Mesothelial cell of epicardium (in vitro differentiated cells): ENCODE data around the gene SCAPER. TPM values are rescaled to one million over a fixed set of nuclear protein-coding genes. Genes with fewer than 3 reads are reported as not detected.

Source experiments
- DNase-seq, 2 experiments: peaks; one replicate each; pipeline ENCODE4 v3.0.0; 2021; ENCODE audit warnings: low spot score in 2 of 2; ENCODE audit not compliant: unreplicated experiment in 2 of 2
- H3K27ac Mint-ChIP-seq: 2 replicates; pipeline ENCODE4 v1.8.0; 2021; ENCODE audit warnings: mixed read lengths
- H3K27me3 Mint-ChIP-seq: 2 replicates; pipeline ENCODE4 v1.8.0; 2021; ENCODE audit warnings: low read depth, mixed read lengths
- H3K36me3 Mint-ChIP-seq: 2 replicates; pipeline ENCODE4 v1.8.0; 2021; ENCODE audit warnings: mixed read lengths
- H3K4me1 Mint-ChIP-seq: 2 replicates; pipeline ENCODE4 v1.8.0; 2021; ENCODE audit warnings: mixed read lengths
- H3K4me3 Mint-ChIP-seq: 2 replicates; pipeline ENCODE4 v1.8.0; 2021; ENCODE audit warnings: mild to moderate bottlenecking, moderate library complexity, mixed read lengths
- H3K9me3 Mint-ChIP-seq: 2 replicates; pipeline ENCODE4 v1.8.0; 2021; ENCODE audit warnings: mixed read lengths
- total RNA-seq: library from RNA; stranded (reverse); gene quantifications from 3 replicates; pipeline ENCODE4 v1.2.1, GENCODE V29; 2021
- TF ChIP-seq, protein P1 (sequence below): fragments of 200-600 bp; sonication (generic); IDR thresholded peaks from one replicate; pipeline ENCODE4 v1.5.0; 2021; ENCODE audit warnings: antibody characterized with exemption; ENCODE audit not compliant: unreplicated experiment

Gene SCAPER
- total RNA-seq, 1 donor from 2014 or later: 35.9 TPM

DNA sequence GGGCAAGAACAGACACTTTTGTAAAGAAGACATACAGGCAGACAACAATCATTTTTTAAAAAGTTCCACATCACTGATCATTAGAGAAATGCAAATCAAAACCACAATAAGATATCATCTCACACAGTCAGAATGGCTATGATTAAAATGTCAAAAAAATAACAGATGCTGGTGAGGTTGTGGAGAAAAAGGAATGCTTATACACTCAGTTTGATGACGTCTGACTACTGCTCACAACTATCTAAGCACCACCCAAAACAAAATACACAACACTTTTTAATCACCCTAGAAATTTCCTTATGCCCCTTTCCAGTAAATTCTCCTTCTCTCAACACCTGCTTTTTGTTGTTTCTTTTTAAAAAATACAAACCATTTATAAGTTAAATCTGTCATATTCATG lies 339.8 kb downstream of the SCAPER start:
- TF ChIP-seq, protein P1, sequence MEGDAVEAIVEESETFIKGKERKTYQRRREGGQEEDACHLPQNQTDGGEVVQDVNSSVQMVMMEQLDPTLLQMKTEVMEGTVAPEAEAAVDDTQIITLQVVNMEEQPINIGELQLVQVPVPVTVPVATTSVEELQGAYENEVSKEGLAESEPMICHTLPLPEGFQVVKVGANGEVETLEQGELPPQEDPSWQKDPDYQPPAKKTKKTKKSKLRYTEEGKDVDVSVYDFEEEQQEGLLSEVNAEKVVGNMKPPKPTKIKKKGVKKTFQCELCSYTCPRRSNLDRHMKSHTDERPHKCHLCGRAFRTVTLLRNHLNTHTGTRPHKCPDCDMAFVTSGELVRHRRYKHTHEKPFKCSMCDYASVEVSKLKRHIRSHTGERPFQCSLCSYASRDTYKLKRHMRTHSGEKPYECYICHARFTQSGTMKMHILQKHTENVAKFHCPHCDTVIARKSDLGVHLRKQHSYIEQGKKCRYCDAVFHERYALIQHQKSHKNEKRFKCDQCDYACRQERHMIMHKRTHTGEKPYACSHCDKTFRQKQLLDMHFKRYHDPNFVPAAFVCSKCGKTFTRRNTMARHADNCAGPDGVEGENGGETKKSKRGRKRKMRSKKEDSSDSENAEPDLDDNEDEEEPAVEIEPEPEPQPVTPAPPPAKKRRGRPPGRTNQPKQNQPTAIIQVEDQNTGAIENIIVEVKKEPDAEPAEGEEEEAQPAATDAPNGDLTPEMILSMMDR: no peak
- DNase-seq: no peak
- peaks cover 27% of the 10 kb centered on the region for H3K9me3 Mint-ChIP-seq
- no peak overlapping the region for H3K27ac Mint-ChIP-seq
- no peaks in the 10 kb centered on the region for H3K4me1 Mint-ChIP-seq
- H3K36me3 Mint-ChIP-seq: peaks cover 16% of the 10 kb centered on the region
- no peak overlapping the region for H3K4me3 Mint-ChIP-seq
- no peaks in the 10 kb centered on the region for H3K27me3 Mint-ChIP-seq

DNA sequence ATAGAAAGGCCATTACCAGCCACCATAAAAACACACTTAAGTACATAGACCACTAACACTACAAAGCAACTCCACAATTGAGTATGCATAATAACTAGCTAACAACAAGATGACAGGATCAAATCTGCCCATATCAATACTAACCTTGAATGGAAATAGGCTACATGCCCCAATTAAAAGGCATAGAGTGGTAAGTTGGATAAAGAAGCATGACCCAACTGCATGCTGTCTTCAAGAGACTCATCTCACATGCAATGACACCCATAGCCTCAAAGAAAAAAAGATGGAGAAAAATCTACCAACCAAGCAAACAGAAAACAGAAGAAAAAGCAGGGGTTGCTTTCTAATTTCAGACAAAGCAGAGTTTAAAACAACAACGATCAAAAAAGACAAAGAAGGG lies 349.9 kb downstream of the SCAPER start:
- no peak overlapping the region for H3K27ac Mint-ChIP-seq
- peaks cover 31% of the 10 kb centered on the region for H3K9me3 Mint-ChIP-seq
- H3K4me3 Mint-ChIP-seq: no peak overlapping the region
- H3K4me1 Mint-ChIP-seq: no peaks in the 10 kb centered on the region
- no peaks in the 10 kb centered on the region for H3K27me3 Mint-ChIP-seq
- H3K36me3 Mint-ChIP-seq: peaks cover 11% of the 10 kb centered on the region
- TF ChIP-seq, protein P1: no peak
- DNase-seq: no peak

DNA sequence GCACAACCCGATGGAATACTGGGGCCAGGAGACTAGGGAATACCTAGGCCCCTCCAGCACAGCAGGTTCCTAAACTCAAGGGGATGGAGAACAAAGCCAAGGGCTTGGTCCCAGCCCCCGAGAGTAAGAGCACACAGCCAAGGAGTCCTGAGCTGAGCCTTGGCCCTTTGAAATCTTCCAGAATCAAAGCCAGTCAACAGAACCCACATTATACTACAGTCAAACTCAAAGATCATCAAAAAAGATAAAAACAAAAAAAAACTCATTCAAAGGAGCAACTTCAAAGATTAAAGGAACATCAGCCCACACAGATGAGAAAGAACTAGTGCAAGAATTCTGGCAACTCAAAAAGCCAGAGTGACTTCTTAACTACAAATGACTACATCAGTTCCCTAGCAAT lies 351.6 kb downstream of the SCAPER start:
- no peak overlapping the region for H3K4me3 Mint-ChIP-seq
- H3K9me3 Mint-ChIP-seq: peaks cover 40% of the 10 kb centered on the region
- TF ChIP-seq, protein P1: no peak
- H3K4me1 Mint-ChIP-seq: no peaks in the 10 kb centered on the region
- no peaks in the 10 kb centered on the region for H3K27me3 Mint-ChIP-seq
- H3K27ac Mint-ChIP-seq: no peak overlapping the region
- peaks cover 17% of the 10 kb centered on the region for H3K36me3 Mint-ChIP-seq
- DNase-seq: no peak

DNA sequence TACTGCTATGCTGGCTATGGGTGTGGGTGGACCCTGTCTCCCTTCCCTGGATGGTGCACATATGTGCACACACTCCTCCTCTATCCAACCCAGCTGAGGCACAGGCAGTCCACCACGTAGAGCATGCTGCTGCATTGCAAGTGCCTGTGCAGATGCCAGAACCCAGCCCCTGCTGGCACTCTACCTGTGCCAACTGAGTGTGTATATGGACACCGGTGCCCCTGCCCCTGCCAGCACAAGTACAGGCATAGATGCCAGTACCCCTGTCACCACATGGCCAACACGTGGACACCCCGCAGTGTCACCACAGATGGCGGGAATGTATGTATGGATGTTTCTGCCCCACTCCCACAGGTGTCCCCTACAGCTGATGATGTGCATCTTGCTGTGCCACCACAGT lies 352.0 kb downstream of the SCAPER start:
- H3K4me1 Mint-ChIP-seq: no peaks in the 10 kb centered on the region
- peaks cover 17% of the 10 kb centered on the region for H3K36me3 Mint-ChIP-seq
- DNase-seq: no peak
- no peak overlapping the region for H3K4me3 Mint-ChIP-seq
- H3K9me3 Mint-ChIP-seq: peaks cover 40% of the 10 kb centered on the region
- TF ChIP-seq, protein P1: no peak
- H3K27me3 Mint-ChIP-seq: no peaks in the 10 kb centered on the region
- H3K27ac Mint-ChIP-seq: no peak overlapping the region

DNA sequence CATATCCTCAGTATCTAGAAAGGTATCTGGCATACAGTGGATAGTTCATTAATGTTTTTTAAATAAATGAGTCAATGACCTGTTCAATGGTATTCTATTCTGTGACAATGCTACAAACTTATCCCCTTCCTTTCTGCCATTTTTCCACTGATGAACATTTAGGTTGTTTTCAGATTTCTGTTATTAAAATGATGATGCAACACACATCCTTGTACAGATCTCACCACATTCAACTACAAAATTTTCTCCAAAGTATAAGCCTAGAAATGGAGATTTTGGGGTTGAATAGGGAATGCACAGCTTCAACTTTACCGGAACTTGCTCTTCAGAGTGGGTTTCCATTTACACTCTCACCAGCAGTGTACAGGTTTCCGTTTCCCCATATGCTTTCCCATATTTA lies 358.3 kb downstream of the SCAPER start:
- H3K9me3 Mint-ChIP-seq: peaks cover 20% of the 10 kb centered on the region
- TF ChIP-seq, protein P1: no peak
- no peak overlapping the region for H3K27ac Mint-ChIP-seq
- no peaks in the 10 kb centered on the region for H3K27me3 Mint-ChIP-seq
- H3K36me3 Mint-ChIP-seq: peaks cover 9% of the 10 kb centered on the region
- no peak for DNase-seq
- no peaks in the 10 kb centered on the region for H3K4me1 Mint-ChIP-seq
- no peak overlapping the region for H3K4me3 Mint-ChIP-seq

DNA sequence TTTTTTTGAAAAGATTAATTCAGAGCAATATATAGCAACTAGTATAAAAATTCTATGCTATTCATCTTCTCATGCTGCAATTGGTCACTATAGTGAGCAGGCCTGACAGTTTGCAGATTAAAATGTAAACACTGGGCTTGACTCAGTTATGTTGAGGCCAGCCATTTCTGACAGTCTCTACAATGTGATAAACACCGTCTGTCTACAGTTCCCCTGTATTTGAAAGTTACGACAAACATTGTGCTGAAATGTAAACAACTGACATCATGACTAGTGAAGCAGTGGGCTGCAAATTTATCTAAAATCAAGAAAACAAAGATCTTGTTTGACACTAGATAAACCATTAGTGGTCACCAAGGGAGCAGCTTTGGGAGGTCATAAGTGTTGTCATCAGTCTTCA lies 371.1 kb downstream of the SCAPER start:
- no peak for DNase-seq
- H3K27ac Mint-ChIP-seq: no peak overlapping the region
- H3K4me1 Mint-ChIP-seq: no peaks in the 10 kb centered on the region
- TF ChIP-seq, protein P1: no peak
- no peak overlapping the region for H3K4me3 Mint-ChIP-seq
- H3K27me3 Mint-ChIP-seq: no peaks in the 10 kb centered on the region
- H3K36me3 Mint-ChIP-seq: peaks cover 4% of the 10 kb centered on the region
- peaks cover 4% of the 10 kb centered on the region for H3K9me3 Mint-ChIP-seq
